GM23338 (cell line): ENCODE data around the gene SLC30A7. TPM values are rescaled to one million over a fixed set of nuclear protein-coding genes. Genes with fewer than 3 reads are reported as not detected.

Experiments used
- ATAC-seq: fragments of 200-7000 bp; cut with Tn5 transposase; 3 replicates; pipeline ENCODE4 v1.9.1; 2020
- DNase-seq: peaks from one replicate; pipeline ENCODE4 v3.0.0-alpha.2; 2015; ENCODE audit warnings: low spot score
- H2AFZ ChIP-seq: fragments of 200-600 bp; sonication (generic); 2 replicates; pipeline ENCODE4 v1.8.0; 2016; ENCODE audit warnings: antibody characterized with exemption, mild to moderate bottlenecking, moderate library complexity
- H3F3A ChIP-seq: fragments of 200-600 bp; sonication (generic); replicated peaks from 2 replicates; pipeline ENCODE4 v1.8.0; 2017; ENCODE audit warnings: antibody characterized with exemption, mixed run types, low read depth
- H3K27ac ChIP-seq: fragments of 200-600 bp; sonication (generic); 2 replicates; pipeline ENCODE4 v1.6.1; 2016; ENCODE audit warnings: low read depth
- H3K27me3 ChIP-seq: fragments of 200-600 bp; sonication (generic); 2 replicates; pipeline ENCODE4 v1.8.0; 2016; ENCODE audit warnings: mild to moderate bottlenecking, mixed run types, moderate library complexity; ENCODE audit not compliant: insufficient read depth
- H3K36me3 ChIP-seq: fragments of 200-600 bp; sonication (generic); 2 replicates; pipeline ENCODE4 v1.8.0; 2016; ENCODE audit warnings: mild to moderate bottlenecking; ENCODE audit not compliant: insufficient read depth
- H3K4me1 ChIP-seq: fragments of 200-600 bp; sonication (generic); 2 replicates; pipeline ENCODE4 v1.8.0; 2016; ENCODE audit warnings: mild to moderate bottlenecking, moderate library complexity; ENCODE audit not compliant: insufficient read depth
- H3K4me2 ChIP-seq: fragments of 200-600 bp; sonication (generic); 2 replicates; pipeline ENCODE4 v1.7.1; 2017; ENCODE audit warnings: mixed run types
- H3K4me3 ChIP-seq: fragments of 200-600 bp; sonication (generic); 2 replicates; pipeline ENCODE4 v1.6.1; 2016; ENCODE audit warnings: mixed run types
- H3K79me2 ChIP-seq: fragments of 200-600 bp; sonication (generic); replicated peaks from 2 replicates; pipeline ENCODE4 v1.8.0; 2017; ENCODE audit warnings: mild to moderate bottlenecking; ENCODE audit not compliant: insufficient read depth
- H3K9me2 ChIP-seq: fragments of 200-600 bp; sonication (generic); 2 replicates; pipeline ENCODE4 v1.8.0; 2017; ENCODE audit not compliant: insufficient read depth
- H4K20me1 ChIP-seq: fragments of 200-600 bp; sonication (generic); replicated peaks from 2 replicates; pipeline ENCODE4 v1.8.0; 2017; ENCODE audit warnings: mild to moderate bottlenecking; ENCODE audit not compliant: insufficient read depth
- H3K27ac Mint-ChIP-seq: 2 replicates; pipeline ENCODE4 v1.8.0; 2020; ENCODE audit warnings: inconsistent platforms, mild to moderate bottlenecking, moderate library complexity, mixed read lengths
- H3K27me3 Mint-ChIP-seq: 3 replicates; pipeline ENCODE4 v1.8.0; 2022; ENCODE audit warnings: low read depth, mild to moderate bottlenecking, moderate library complexity, mixed read lengths, inconsistent platforms; ENCODE audit not compliant: insufficient read depth, poor library complexity
- H3K36me3 Mint-ChIP-seq: 3 replicates; pipeline ENCODE4 v1.8.0; 2021; ENCODE audit warnings: low read depth, mild to moderate bottlenecking, inconsistent platforms, moderate library complexity, mixed read lengths
- H3K4me1 Mint-ChIP-seq: 3 replicates; pipeline ENCODE4 v1.8.0; 2020; ENCODE audit warnings: mild to moderate bottlenecking, inconsistent platforms, mixed read lengths
- H3K4me3 Mint-ChIP-seq: 3 replicates; pipeline ENCODE4 v1.8.0; 2021; ENCODE audit warnings: moderate library complexity, mild to moderate bottlenecking, inconsistent platforms, mixed read lengths
- H3K9me3 Mint-ChIP-seq: 3 replicates; pipeline ENCODE4 v1.8.0; 2020; ENCODE audit warnings: moderate library complexity, mild to moderate bottlenecking, inconsistent platforms, mixed read lengths
- EZH2 ChIP-seq: fragments of 200-600 bp; sonication (generic); IDR thresholded peaks from one replicate; pipeline ENCODE4 v1.8.0; 2017; ENCODE audit warnings: antibody characterized with exemption, mild to moderate bottlenecking, low read depth; ENCODE audit not compliant: unreplicated experiment
- POLR2AphosphoS5 ChIP-seq: IDR thresholded peaks from 2 replicates; pipeline ENCODE4 v1.6.1; 2016; ENCODE audit warnings: antibody characterized with exemption, low read depth
- STAT1 ChIP-seq: IDR thresholded peaks from one replicate; pipeline ENCODE4 v1.6.1; 2016; ENCODE audit warnings: antibody characterized with exemption; ENCODE audit not compliant: unreplicated experiment
- polyA plus RNA-seq: library from polyadenylated mRNA; unstranded; fragments of >200 nt; fragmentation: Nextera tagmentation; extraction: Ambion mirVana; gene quantifications from 2 replicates; pipeline ENCODE4 v1.2.1, GENCODE V29; 2016
- total RNA-seq: library from RNA; depleted of rRNA; stranded (reverse); fragments of >200 nt; shearing (Covaris generic); gene quantifications from 2 replicates; pipeline ENCODE4 v1.2.3, GENCODE V29; 2014
- TF ChIP-seq, protein P1 (sequence below): IDR thresholded peaks from 2 replicates; pipeline ENCODE4 v1.6.1; 2016; ENCODE audit warnings: antibody characterized with exemption
- TF ChIP-seq, protein P2 (sequence below), 2 experiments: fragments of 200-600 bp in 1 of 2; sonication (generic) in 1 of 2; conservative IDR thresholded peaks; 2 replicates each; pipeline versions ENCODE4 v1.5.1 to v1.6.1; 2016 to 2017; ENCODE audit warnings: antibody characterized with exemption in 2 of 2, low read depth in 2 of 2, mild to moderate bottlenecking in 2 of 2, moderate library complexity in 1 of 2
- TF ChIP-seq, protein P3 (sequence below): fragments of 250-450 bp; sonication (Bioruptor Pico); IDR thresholded peaks from 2 replicates; pipeline ENCODE4 v1.5.0; 2020; ENCODE audit warnings: mild to moderate bottlenecking, moderate library complexity

The SLC30A7 gene
- total and polyA plus RNA-seq, 2 experiments from 2014 or later, result 9.8 to 25.1 TPM

DNA sequence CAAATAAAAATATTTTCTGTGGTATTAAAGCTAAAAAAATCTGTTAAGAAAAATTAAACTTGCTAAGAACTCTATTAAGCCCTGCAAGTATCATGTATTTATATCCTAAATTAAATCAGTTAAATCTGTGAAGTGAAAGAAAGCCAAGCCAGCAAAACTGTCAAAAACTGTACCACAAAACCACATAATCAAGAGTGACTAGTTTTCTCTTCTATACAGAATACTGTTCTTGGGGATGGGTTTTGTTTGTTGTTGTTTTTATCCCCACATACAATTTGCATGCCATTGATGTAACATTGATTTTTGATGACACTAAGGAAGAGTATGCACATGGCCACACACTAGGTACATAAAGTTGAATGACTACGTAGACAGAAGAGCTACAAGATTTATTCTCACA lies 109.3 kb downstream of the SLC30A7 start:
- H3K4me3 ChIP-seq, result no peak overlapping the region
- Mint-ChIP-seq H3K36me3 (peaks cover 17% of the 10 kb centered on the region), H3K4me3 (no peak overlapping the region), H3K4me1 (peaks cover 16% of the 10 kb centered on the region), H3K9me3 (no peaks in the 10 kb centered on the region), H3K27ac (no peak overlapping the region), H3K27me3 (no peaks in the 10 kb centered on the region)
- no peak overlapping the region for H3K27ac ChIP-seq
- TF ChIP-seq, protein P1, sequence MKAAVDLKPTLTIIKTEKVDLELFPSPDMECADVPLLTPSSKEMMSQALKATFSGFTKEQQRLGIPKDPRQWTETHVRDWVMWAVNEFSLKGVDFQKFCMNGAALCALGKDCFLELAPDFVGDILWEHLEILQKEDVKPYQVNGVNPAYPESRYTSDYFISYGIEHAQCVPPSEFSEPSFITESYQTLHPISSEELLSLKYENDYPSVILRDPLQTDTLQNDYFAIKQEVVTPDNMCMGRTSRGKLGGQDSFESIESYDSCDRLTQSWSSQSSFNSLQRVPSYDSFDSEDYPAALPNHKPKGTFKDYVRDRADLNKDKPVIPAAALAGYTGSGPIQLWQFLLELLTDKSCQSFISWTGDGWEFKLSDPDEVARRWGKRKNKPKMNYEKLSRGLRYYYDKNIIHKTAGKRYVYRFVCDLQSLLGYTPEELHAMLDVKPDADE, result no peak
- no peaks in the 10 kb centered on the region for H4K20me1 ChIP-seq
- H3F3A ChIP-seq, result no peaks in the 10 kb centered on the region
- peaks cover 2% of the 10 kb centered on the region; the same call in 1 of the 2 replicates for H3K4me1 ChIP-seq
- ATAC-seq (no peak), DNase-seq (no peak)
- H3K27me3 ChIP-seq, result no peaks in the 10 kb centered on the region
- no peak overlapping the region for H3K4me2 ChIP-seq
- H2AFZ ChIP-seq, result no peak overlapping the region
- no peaks in the 10 kb centered on the region for H3K79me2 ChIP-seq
- H3K36me3 ChIP-seq, result peaks cover 9% of the 10 kb centered on the region; the same call in 1 of the 2 replicates
- no peaks in the 10 kb centered on the region for H3K9me2 ChIP-seq

DNA sequence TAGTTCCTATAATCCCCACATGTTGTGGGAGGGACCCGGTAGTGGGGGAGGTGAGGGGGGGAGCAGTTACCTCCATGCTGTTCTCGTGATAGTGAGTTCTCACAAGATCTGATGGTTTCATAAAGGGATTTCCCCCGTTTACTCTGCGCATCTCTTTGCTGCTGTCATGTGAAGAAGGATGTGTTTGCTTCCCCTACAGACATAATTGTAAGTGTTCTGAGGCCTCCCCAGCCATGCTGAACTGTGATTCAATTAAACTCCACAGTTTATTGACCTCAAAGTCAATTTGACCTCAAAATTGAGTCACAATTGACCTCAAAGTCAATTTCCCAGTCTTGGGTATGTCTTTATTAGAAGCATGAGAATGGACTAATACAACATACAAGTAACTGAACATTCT lies 110.0 kb downstream of the SLC30A7 start:
- no peaks in the 10 kb centered on the region for H3F3A ChIP-seq
- no peak overlapping the region for H3K27ac ChIP-seq
- TF ChIP-seq STAT1 (no peak), EZH2 (no peak), POLR2AphosphoS5 (no peak)
- TF ChIP-seq, protein P2, sequence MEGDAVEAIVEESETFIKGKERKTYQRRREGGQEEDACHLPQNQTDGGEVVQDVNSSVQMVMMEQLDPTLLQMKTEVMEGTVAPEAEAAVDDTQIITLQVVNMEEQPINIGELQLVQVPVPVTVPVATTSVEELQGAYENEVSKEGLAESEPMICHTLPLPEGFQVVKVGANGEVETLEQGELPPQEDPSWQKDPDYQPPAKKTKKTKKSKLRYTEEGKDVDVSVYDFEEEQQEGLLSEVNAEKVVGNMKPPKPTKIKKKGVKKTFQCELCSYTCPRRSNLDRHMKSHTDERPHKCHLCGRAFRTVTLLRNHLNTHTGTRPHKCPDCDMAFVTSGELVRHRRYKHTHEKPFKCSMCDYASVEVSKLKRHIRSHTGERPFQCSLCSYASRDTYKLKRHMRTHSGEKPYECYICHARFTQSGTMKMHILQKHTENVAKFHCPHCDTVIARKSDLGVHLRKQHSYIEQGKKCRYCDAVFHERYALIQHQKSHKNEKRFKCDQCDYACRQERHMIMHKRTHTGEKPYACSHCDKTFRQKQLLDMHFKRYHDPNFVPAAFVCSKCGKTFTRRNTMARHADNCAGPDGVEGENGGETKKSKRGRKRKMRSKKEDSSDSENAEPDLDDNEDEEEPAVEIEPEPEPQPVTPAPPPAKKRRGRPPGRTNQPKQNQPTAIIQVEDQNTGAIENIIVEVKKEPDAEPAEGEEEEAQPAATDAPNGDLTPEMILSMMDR (conservative IDR thresholded peaks at IDR 0.05; ENCODE audit: low read depth in 2 of 2), result no peak
- TF ChIP-seq, protein P3, sequence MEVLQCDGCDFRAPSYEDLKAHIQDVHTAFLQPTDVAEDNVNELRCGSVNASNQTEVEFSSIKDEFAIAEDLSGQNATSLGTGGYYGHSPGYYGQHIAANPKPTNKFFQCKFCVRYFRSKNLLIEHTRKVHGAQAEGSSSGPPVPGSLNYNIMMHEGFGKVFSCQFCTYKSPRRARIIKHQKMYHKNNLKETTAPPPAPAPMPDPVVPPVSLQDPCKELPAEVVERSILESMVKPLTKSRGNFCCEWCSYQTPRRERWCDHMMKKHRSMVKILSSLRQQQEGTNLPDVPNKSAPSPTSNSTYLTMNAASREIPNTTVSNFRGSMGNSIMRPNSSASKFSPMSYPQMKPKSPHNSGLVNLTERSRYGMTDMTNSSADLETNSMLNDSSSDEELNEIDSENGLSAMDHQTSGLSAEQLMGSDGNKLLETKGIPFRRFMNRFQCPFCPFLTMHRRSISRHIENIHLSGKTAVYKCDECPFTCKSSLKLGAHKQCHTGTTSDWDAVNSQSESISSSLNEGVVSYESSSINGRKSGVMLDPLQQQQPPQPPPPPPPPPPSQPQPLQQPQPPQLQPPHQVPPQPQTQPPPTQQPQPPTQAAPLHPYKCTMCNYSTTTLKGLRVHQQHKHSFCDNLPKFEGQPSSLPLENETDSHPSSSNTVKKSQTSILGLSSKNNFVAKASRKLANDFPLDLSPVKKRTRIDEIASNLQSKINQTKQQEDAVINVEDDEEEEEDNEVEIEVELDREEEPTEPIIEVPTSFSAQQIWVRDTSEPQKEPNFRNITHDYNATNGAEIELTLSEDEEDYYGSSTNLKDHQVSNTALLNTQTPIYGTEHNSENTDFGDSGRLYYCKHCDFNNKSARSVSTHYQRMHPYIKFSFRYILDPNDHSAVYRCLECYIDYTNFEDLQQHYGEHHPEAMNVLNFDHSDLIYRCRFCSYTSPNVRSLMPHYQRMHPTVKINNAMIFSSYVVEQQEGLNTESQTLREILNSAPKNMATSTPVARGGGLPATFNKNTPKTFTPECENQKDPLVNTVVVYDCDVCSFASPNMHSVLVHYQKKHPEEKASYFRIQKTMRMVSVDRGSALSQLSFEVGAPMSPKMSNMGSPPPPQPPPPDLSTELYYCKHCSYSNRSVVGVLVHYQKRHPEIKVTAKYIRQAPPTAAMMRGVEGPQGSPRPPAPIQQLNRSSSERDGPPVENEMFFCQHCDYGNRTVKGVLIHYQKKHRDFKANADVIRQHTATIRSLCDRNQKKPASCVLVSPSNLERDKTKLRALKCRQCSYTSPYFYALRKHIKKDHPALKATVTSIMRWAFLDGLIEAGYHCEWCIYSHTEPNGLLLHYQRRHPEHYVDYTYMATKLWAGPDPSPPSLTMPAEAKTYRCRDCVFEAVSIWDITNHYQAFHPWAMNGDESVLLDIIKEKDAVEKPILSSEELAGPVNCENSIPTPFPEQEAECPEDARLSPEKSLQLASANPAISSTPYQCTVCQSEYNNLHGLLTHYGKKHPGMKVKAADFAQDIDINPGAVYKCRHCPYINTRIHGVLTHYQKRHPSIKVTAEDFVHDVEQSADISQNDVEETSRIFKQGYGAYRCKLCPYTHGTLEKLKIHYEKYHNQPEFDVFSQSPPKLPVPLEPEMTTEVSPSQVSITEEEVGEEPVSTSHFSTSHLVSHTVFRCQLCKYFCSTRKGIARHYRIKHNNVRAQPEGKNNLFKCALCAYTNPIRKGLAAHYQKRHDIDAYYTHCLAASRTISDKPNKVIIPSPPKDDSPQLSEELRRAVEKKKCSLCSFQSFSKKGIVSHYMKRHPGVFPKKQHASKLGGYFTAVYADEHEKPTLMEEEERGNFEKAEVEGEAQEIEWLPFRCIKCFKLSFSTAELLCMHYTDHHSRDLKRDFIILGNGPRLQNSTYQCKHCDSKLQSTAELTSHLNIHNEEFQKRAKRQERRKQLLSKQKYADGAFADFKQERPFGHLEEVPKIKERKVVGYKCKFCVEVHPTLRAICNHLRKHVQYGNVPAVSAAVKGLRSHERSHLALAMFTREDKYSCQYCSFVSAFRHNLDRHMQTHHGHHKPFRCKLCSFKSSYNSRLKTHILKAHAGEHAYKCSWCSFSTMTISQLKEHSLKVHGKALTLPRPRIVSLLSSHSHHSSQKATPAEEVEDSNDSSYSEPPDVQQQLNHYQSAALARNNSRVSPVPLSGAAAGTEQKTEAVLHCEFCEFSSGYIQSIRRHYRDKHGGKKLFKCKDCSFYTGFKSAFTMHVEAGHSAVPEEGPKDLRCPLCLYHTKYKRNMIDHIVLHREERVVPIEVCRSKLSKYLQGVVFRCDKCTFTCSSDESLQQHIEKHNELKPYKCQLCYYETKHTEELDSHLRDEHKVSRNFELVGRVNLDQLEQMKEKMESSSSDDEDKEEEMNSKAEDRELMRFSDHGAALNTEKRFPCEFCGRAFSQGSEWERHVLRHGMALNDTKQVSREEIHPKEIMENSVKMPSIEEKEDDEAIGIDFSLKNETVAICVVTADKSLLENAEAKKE (CRISPR knock-in tag), result no peak
- no peaks in the 10 kb centered on the region for H4K20me1 ChIP-seq
- no peak overlapping the region for H3K4me3 ChIP-seq
- no peaks in the 10 kb centered on the region for H3K79me2 ChIP-seq
- peaks cover 2% of the 10 kb centered on the region; the same call in 1 of the 2 replicates for H3K36me3 ChIP-seq
- no peak for ATAC-seq
- Mint-ChIP-seq H3K27me3 (no peaks in the 10 kb centered on the region), H3K36me3 (peaks cover 10% of the 10 kb centered on the region), H3K27ac (no peak overlapping the region), H3K4me1 (peaks cover 16% of the 10 kb centered on the region), H3K4me3 (no peak overlapping the region), H3K9me3 (no peaks in the 10 kb centered on the region)
- H3K4me2 ChIP-seq, result no peak overlapping the region
- H2AFZ ChIP-seq, result no peak overlapping the region
- no peaks in the 10 kb centered on the region for H3K9me2 ChIP-seq
- peaks cover 2% of the 10 kb centered on the region; the same call in 1 of the 2 replicates for H3K4me1 ChIP-seq
- no peaks in the 10 kb centered on the region for H3K27me3 ChIP-seq
- no peak for DNase-seq
